Smooth muscle cell (in vitro differentiated cells): ENCODE measurements around the gene IL17RA. TPM values are rescaled to one million over a fixed set of nuclear protein-coding genes. Genes with fewer than 3 reads are reported as not detected.
A peak's percentile ranks its signal among the peaks of the same experiment; 100 is the strongest.

Experiments
- DNase-seq: peaks from one replicate; lab custom pipeline; 2025; ENCODE audit not compliant: unreplicated experiment; lab: John Stamatoyannopoulos, UW
- H2AFZ ChIP-seq: fragments of 200-600 bp; sonication (generic); 2 replicates; pipeline ENCODE4 v1.6.0; 2016; ENCODE audit warnings: antibody characterized with exemption, low read depth, mild to moderate bottlenecking
- H3F3A ChIP-seq: fragments of 200-600 bp; sonication (generic); 2 replicates; pipeline ENCODE4 v1.6.0; 2017; ENCODE audit warnings: antibody characterized with exemption, low read depth
- H3K27ac ChIP-seq: fragments of 200-600 bp; sonication (generic); 2 replicates; pipeline ENCODE4 v1.5.1; 2016; ENCODE audit warnings: low read depth, mild to moderate bottlenecking
- H3K27me3 ChIP-seq: fragments of 200-600 bp; sonication (generic); 2 replicates; pipeline ENCODE4 v1.6.1; 2016; ENCODE audit warnings: low read depth, mild to moderate bottlenecking
- H3K36me3 ChIP-seq: fragments of 200-600 bp; sonication (generic); 2 replicates; pipeline ENCODE4 v1.5.1; 2016; ENCODE audit warnings: low read depth
- H3K4me1 ChIP-seq: fragments of 200-600 bp; sonication (generic); 2 replicates; pipeline ENCODE4 v1.5.1; 2016; ENCODE audit warnings: low read depth
- H3K4me2 ChIP-seq: fragments of 200-600 bp; sonication (generic); 2 replicates; pipeline ENCODE4 v1.6.0; 2016; ENCODE audit warnings: mild to moderate bottlenecking
- H3K4me3 ChIP-seq: fragments of 200-600 bp; sonication (generic); 2 replicates; pipeline ENCODE4 v1.5.1; 2016; ENCODE audit warnings: mild to moderate bottlenecking
- H3K79me2 ChIP-seq: fragments of 200-600 bp; sonication (generic); 2 replicates; pipeline ENCODE4 v1.6.0; 2016; ENCODE audit warnings: low read depth, mild to moderate bottlenecking
- H3K9ac ChIP-seq: fragments of 200-600 bp; sonication (generic); 2 replicates; pipeline ENCODE4 v1.6.0; 2016; ENCODE audit warnings: low read depth
- H3K9me3 ChIP-seq: fragments of 200-600 bp; sonication (generic); replicated peaks from 2 replicates; pipeline ENCODE4 v1.5.1; 2016; ENCODE audit warnings: low read depth
- H4K20me1 ChIP-seq: fragments of 200-600 bp; sonication (generic); 2 replicates; pipeline ENCODE4 v1.6.0; 2016; ENCODE audit warnings: low read depth
- CTCF ChIP-seq: fragments of 200-600 bp; sonication (generic); IDR thresholded peaks from 2 replicates; pipeline ENCODE4 v1.5.1; 2017; ENCODE audit warnings: borderline replicate concordance, mild to moderate bottlenecking, antibody characterized with exemption; ENCODE audit not compliant: insufficient read depth, poor library complexity, severe bottlenecking
- WGBS: methylation state at CpG from one replicate; pipeline ENCODE4 v1.1.7; 2016; ENCODE audit warnings: low lambda C conversion rate; 5-methylcytosine and 5-hydroxymethylcytosine counted together
- polyA plus RNA-seq: library from polyadenylated mRNA; unstranded; fragments of >200 nt; fragmentation: Nextera tagmentation; extraction: Ambion mirVana; gene quantifications from 2 replicates; pipeline ENCODE4 v1.2.1, GENCODE V29; 2016
- total RNA-seq: library from RNA; depleted of rRNA; stranded (reverse); fragments of >200 nt; gene quantifications from 2 replicates; pipeline ENCODE4 v1.2.3, GENCODE V29; 2014

The IL17RA gene
- total and polyA plus RNA-seq, 2 experiments from 2014 or later: 6.4 to 7.5 TPM

GRCh38 chr22:17158176-17158567 lies 73.4 kb downstream of the IL17RA start:
- H2AFZ ChIP-seq: peak overlapping the region; percentile 95
- peaks cover 38% of the 10 kb centered on the region for H4K20me1 ChIP-seq
- WGBS: 55% methylated on average over 17 of the region's 17 CpGs
- peaks cover 44% of the 10 kb centered on the region for H3K79me2 ChIP-seq
- DNase-seq: no peak
- TF ChIP-seq CTCF: no peak
- H3K4me1 ChIP-seq: peaks cover 12% of the 10 kb centered on the region
- peak overlapping the region; percentile 80 for H3K4me3 ChIP-seq
- H3K27me3 ChIP-seq: no peaks in the 10 kb centered on the region
- peak overlapping the region; percentile 15 for H3K9ac ChIP-seq
- no peaks in the 10 kb centered on the region for H3K9me3 ChIP-seq
- H3K36me3 ChIP-seq: no peaks in the 10 kb centered on the region
- H3F3A ChIP-seq: peaks cover 5% of the 10 kb centered on the region
- peak overlapping the region; percentile 95 for H3K4me2 ChIP-seq
- H3K27ac ChIP-seq: peak overlapping the region; percentile 52

- H3K9me3 ChIP-seq: no peaks in the 10 kb centered on the region
- peaks cover 5% of the 10 kb centered on the region for H3F3A ChIP-seq
- H3K36me3 ChIP-seq: no peaks in the 10 kb centered on the region
These were observed 74.0 kb downstream of the IL17RA start, which contains the start of gene HDHD5 for GRCh38 chr22:17158568-17159503. HDHD5 (minus strand) TSS chr22:17159277; CDS start chr22:17159251, 26 bp downstream.

GRCh38 chr22:17159504-17159951 lies 74.7 kb downstream of the IL17RA start:
- peak overlapping the region; percentile 100 for H2AFZ ChIP-seq
- H4K20me1 ChIP-seq: peaks cover 25% of the 10 kb centered on the region
- peaks cover 33% of the 10 kb centered on the region for H3K79me2 ChIP-seq
- no peaks in the 10 kb centered on the region for H3K9me3 ChIP-seq
- WGBS: 28% methylated on average over 35 of the region's 35 CpGs
- H3K4me1 ChIP-seq: peaks cover 12% of the 10 kb centered on the region
- peak overlapping the region; percentile 95 for H3K4me2 ChIP-seq
- H3F3A ChIP-seq: peaks cover 5% of the 10 kb centered on the region
- no peak for DNase-seq
- no peak for TF ChIP-seq CTCF
- peak overlapping the region; percentile 80 for H3K4me3 ChIP-seq
- H3K9ac ChIP-seq: peak overlapping the region; percentile 73
- no peaks in the 10 kb centered on the region for H3K27me3 ChIP-seq
- no peaks in the 10 kb centered on the region for H3K36me3 ChIP-seq
- H3K27ac ChIP-seq: no peak overlapping the region

More at GRCh38 chr22:17158568-17159503, 74.0 kb downstream of the IL17RA start, which contains the start of gene HDHD5:
- Histone ChIP-seq H3K9ac (peak within 1 kb of the TSS; percentile 73), H3K4me3 (peak within 1 kb of the TSS; percentile 80), H3K4me2 (peak within 1 kb of the TSS; percentile 95), H4K20me1 (peaks cover 32% of the 10 kb centered on the region), H2AFZ (peak within 1 kb of the TSS; percentile 100), H3K4me1 (peaks cover 12% of the 10 kb centered on the region), H3K79me2 (peaks cover 38% of the 10 kb centered on the region), H3K27ac (peak within 1 kb of the TSS; percentile 52), H3K27me3 (no peaks in the 10 kb centered on the region)
- under 1% methylated on average over 75 of the region's 114 CpGs for WGBS
- TF ChIP-seq CTCF: no peak
- DNase-seq: peak; percentile 76
